Measurements from ENCODE around the gene C20orf141.
"Not testable (repeated sequence)": the region's sequence is repeated elsewhere in the genome, so short reads cannot be mapped to it uniquely, and the experiment has no call there.

C20orf141 gene

GRCh38 chr20:2820896-2821869 lies 6.4 kb downstream of the C20orf141 start:
- no peak for DNase-seq

- DNase-seq = no peak
Measured at GRCh38 chr20:2822073-2822472, 7.3 kb downstream of the C20orf141 start.

GRCh38 chr20:2825761-2826160 lies 11.0 kb downstream of the C20orf141 start:
- no peak for DNase-seq

- no peak for DNase-seq
Measured at GRCh38 chr20:2826655-2827054, 11.9 kb downstream of the C20orf141 start.

GRCh38 chr20:2829376-2829775 lies 14.6 kb downstream of the C20orf141 start:
- DNase-seq = no peak

- DNase-seq = not testable (repeated sequence)
Measured at GRCh38 chr20:2831206-2831605, 16.4 kb downstream of the C20orf141 start.

GRCh38 chr20:2833761-2834160 lies 19.0 kb downstream of the C20orf141 start:
- DNase-seq = no peak

GRCh38 chr20:2834401-2835110 lies 19.8 kb downstream of the C20orf141 start:
- no peak for DNase-seq

GRCh38 chr20:2835331-2835796 lies 20.6 kb downstream of the C20orf141 start:
- DNase-seq = no peak

- no peak for DNase-seq
Measured at GRCh38 chr20:2836035-2836434, 21.2 kb downstream of the C20orf141 start.

- no peak for DNase-seq
Measured at GRCh38 chr20:2837221-2837960, 22.6 kb downstream of the C20orf141 start.

GRCh38 chr20:2838170-2838797 lies 23.5 kb downstream of the C20orf141 start:
- no peak for DNase-seq

GRCh38 chr20:2838847-2839671 lies 24.3 kb downstream of the C20orf141 start:
- no peak for DNase-seq

GRCh38 chr20:2839732-2840137 lies 24.9 kb downstream of the C20orf141 start:
- no peak for DNase-seq

GRCh38 chr20:2840138-2840966 lies 25.6 kb downstream of the C20orf141 start, which contains the start of the genes PCED1A and VPS16:
Gene PCED1A, minus strand, starts transcription at chr20:2840655. Its CDS starts 743 bp downstream, at chr20:2839912.
Gene VPS16, plus strand, starts transcription at chr20:2840745. Its CDS starts 30 bp downstream, at chr20:2840775.
- DNase-seq = peak; percentile 80

GRCh38 chr20:2840967-2841531 lies 26.3 kb downstream of the C20orf141 start:
- no peak for DNase-seq

- no peak for DNase-seq
Measured at GRCh38 chr20:2845607-2846006, 30.8 kb downstream of the C20orf141 start.

GRCh38 chr20:2846698-2847097 lies 31.9 kb downstream of the C20orf141 start:
- DNase-seq = no peak

- DNase-seq = no peak
Measured at GRCh38 chr20:2847802-2848201, 33.0 kb downstream of the C20orf141 start.

GRCh38 chr20:2849529-2849928 lies 34.7 kb downstream of the C20orf141 start:
- no peak for DNase-seq
